Endothelial cell of umbilical vein (primary cell): ENCODE measurements around the gene GATAD2A. TPM values are rescaled to one million over a fixed set of nuclear protein-coding genes. Genes with fewer than 3 reads are reported as not detected.

ENCODE experiments used
- BruUV-seq: library from RNA; stranded (reverse); fragments of 400-500 nt; replicated peaks from 2 replicates; lab custom pipeline; 2021; lab: Mats Ljungman, UMichigan
- CTCF ChIA-PET: fragments of 300-600, 350-600 bp; sonication (Branson Sonifier 250); formaldehyde crosslinking; loops from one replicate; lab custom pipeline; 2021; ENCODE audit warnings: antibody characterized with exemption, inconsistent platforms; lab: Charles Lee
- POLR2A ChIA-PET: fragments of 300-600, 350-600 bp; sonication (Branson Sonifier 250); formaldehyde crosslinking; loops from one replicate; lab custom pipeline; 2021; ENCODE audit warnings: antibody characterized with exemption, inconsistent platforms; lab: Charles Lee
- DNase-seq: peaks from one replicate; pipeline ENCODE4 v3.0.0-alpha.2; 2011; ENCODE audit warnings: low read depth, low spot score
- FAIRE-seq: peaks from 2 replicates; lab custom pipeline; 2011; peaks lifted over from hg19 to GRCh38; lab: Jason Lieb, UNC
- H2AFZ ChIP-seq: 2 replicates; pipeline ENCODE4 v1.6.0; 2012; ENCODE audit warnings: low read depth, low read length, control low read depth, inconsistent platforms
- H3K27ac ChIP-seq: 2 replicates; pipeline ENCODE4 v1.5.1; 2011; ENCODE audit warnings: low read depth, mild to moderate bottlenecking, control low read depth, low read length, moderate library complexity; ENCODE audit not compliant: insufficient read depth
- H3K27me3 ChIP-seq, 2 experiments: 2 replicates each; pipeline versions ENCODE4 v1.6.0 to v1.6.1; 2011; ENCODE audit warnings: low read length in 2 of 2, mixed read lengths in 1 of 2; ENCODE audit not compliant: control insufficient read depth in 2 of 2, insufficient read depth in 2 of 2
- H3K36me3 ChIP-seq, 2 experiments: 2 replicates in 1 of 2; 3 replicates in 1 of 2; pipeline ENCODE4 v1.5.1; 2011; ENCODE audit warnings: low read length in 2 of 2, mild to moderate bottlenecking in 1 of 2, moderate library complexity in 1 of 2; ENCODE audit not compliant: control insufficient read depth in 2 of 2, insufficient read depth in 2 of 2; ENCODE audit errors: extremely low read depth in 1 of 2
- H3K4me1 ChIP-seq: 3 replicates; pipeline ENCODE4 v1.5.1; 2011; ENCODE audit warnings: mild to moderate bottlenecking, low read length; ENCODE audit not compliant: control insufficient read depth, insufficient read depth; ENCODE audit errors: extremely low read depth
- H3K4me2 ChIP-seq: 2 replicates; pipeline ENCODE4 v1.6.1; 2011; ENCODE audit warnings: low read length, control low read depth, mixed read lengths; ENCODE audit not compliant: insufficient read depth
- H3K4me3 ChIP-seq, 3 experiments: fragments of 200-600 bp in 1 of 3; sonication (generic), shearing (Covaris generic) in 1 of 3; replicated peaks in 1 of 3; 2 replicates each; pipeline ENCODE4 v1.5.1; 2011 to 2016; ENCODE audit warnings: control low read depth in 3 of 3, low read length in 3 of 3, mild to moderate bottlenecking in 2 of 3, inconsistent platforms in 1 of 3, low read depth in 1 of 3, moderate library complexity in 1 of 3; ENCODE audit not compliant: insufficient read depth in 1 of 3
- H3K79me2 ChIP-seq: 2 replicates; pipeline ENCODE4 v1.6.0; 2012; ENCODE audit warnings: low read length, inconsistent platforms; ENCODE audit not compliant: control insufficient read depth, insufficient read depth
- H3K9ac ChIP-seq: replicated peaks from 2 replicates; pipeline ENCODE3; 2011; ENCODE audit warnings: low read length, control low read depth; ENCODE audit not compliant: insufficient read depth; ENCODE audit errors: extremely low read depth
- H3K9me1 ChIP-seq: replicated peaks from 3 replicates; pipeline ENCODE4 v1.6.0; 2011; ENCODE audit warnings: mild to moderate bottlenecking, low read length; ENCODE audit not compliant: control insufficient read depth, insufficient read depth; ENCODE audit errors: extremely low read depth
- H3K9me3 ChIP-seq: replicated peaks from 2 replicates; pipeline ENCODE4 v1.5.1; 2012; ENCODE audit warnings: low read length, inconsistent platforms; ENCODE audit not compliant: control insufficient read depth, insufficient read depth
- H4K20me1 ChIP-seq: replicated peaks from 2 replicates; pipeline ENCODE3; 2011; ENCODE audit warnings: mild to moderate bottlenecking, low read length; ENCODE audit not compliant: control insufficient read depth, insufficient read depth; ENCODE audit errors: extremely low read depth
- CTCF ChIP-seq, 2 donors: IDR thresholded peaks; 1 replicate in 1 of 2; 2 replicates in 1 of 2; pipeline ENCODE4 v1.5.1; 2011; ENCODE audit warnings: low read length in 2 of 2, mild to moderate bottlenecking in 2 of 2, moderate library complexity in 2 of 2, control low read depth in 1 of 2, inconsistent platforms in 1 of 2, low read depth in 1 of 2; ENCODE audit not compliant: insufficient read depth in 1 of 2; ENCODE audit errors: extremely low read depth in 1 of 2
- EZH2 ChIP-seq: IDR thresholded peaks from 2 replicates; pipeline ENCODE4 v1.6.1; 2012; ENCODE audit warnings: borderline replicate concordance, low read depth, mild to moderate bottlenecking, moderate library complexity, low read length, inconsistent platforms; ENCODE audit not compliant: severe bottlenecking
- FOS ChIP-seq: IDR thresholded peaks from 2 replicates; pipeline ENCODE4 v1.6.1; 2011; ENCODE audit warnings: mild to moderate bottlenecking, low read length, moderate library complexity, borderline replicate concordance; ENCODE audit not compliant: insufficient read depth
- GATA2 ChIP-seq: IDR thresholded peaks from 2 replicates; pipeline ENCODE4 v1.7.0; 2011; ENCODE audit warnings: low read depth, mild to moderate bottlenecking, moderate library complexity, mixed read lengths, low read length; ENCODE audit not compliant: insufficient read length, insufficient read depth
- JUN ChIP-seq: IDR thresholded peaks from 2 replicates; pipeline ENCODE4 v1.6.1; 2011; ENCODE audit warnings: borderline replicate concordance, low read depth; ENCODE audit not compliant: insufficient read length, insufficient read depth
- MAX ChIP-seq: IDR thresholded peaks from 2 replicates; pipeline ENCODE4 v1.6.1; 2011; ENCODE audit not compliant: insufficient read depth, insufficient read length
- MYC ChIP-seq: IDR thresholded peaks from one replicate; pipeline ENCODE4 v1.6.1; 2011; ENCODE audit warnings: mild to moderate bottlenecking, low read depth, low read length
- POLR2A ChIP-seq: IDR thresholded peaks from 2 replicates; pipeline ENCODE4 v1.6.1; 2012; ENCODE audit warnings: low read depth, mild to moderate bottlenecking, control low read depth, low read length
- POLR2AphosphoS5 ChIP-seq: IDR thresholded peaks from 2 replicates; pipeline ENCODE4 v1.6.1; 2012; ENCODE audit warnings: low read depth, mild to moderate bottlenecking, control low read depth, low read length, moderate library complexity; ENCODE audit not compliant: insufficient read depth
- dilution Hi-C: fragments of 300-500 bp; cut with MboI; formaldehyde crosslinking; loops from one replicate; pipeline ENCODE4 v1.15.0; 2019; ENCODE audit warnings: low sequenced_read_pairs; ENCODE audit not compliant: extremely low pct_ligation_motif_present
- intact Hi-C: fragments of 100-400 bp; cut with micrococcal nuclease; formaldehyde crosslinking; loops from one replicate; pipeline ENCODE4 v1.10.0; 2022
- polyA plus RNA-seq, 4 experiments: library from polyadenylated mRNA; depleted of rRNA in 3 of 4; stranded (reverse) in 3 of 4; unstranded in 1 of 4; fragments of >200 nt; gene quantifications; 2 replicates each; pipeline versions ENCODE4 v1.2.1 to v1.2.3, GENCODE V29; 2011 to 2012; ENCODE audit warnings: missing spikeins in 1 of 4
- total RNA-seq: library from RNA; stranded (reverse); gene quantifications from 2 replicates; pipeline ENCODE4 v1.2.3, GENCODE V29; 2021

Gene GATAD2A
- total and polyA plus RNA-seq, 2 donors (not counting 3 experiments of a cell fraction or from before 2014, with no cell fraction given) = 27.3 to 134 TPM

GRCh38 chr19:19480688-19481087 is 75.2 kb downstream of the GATAD2A start:
- H3K4me3 ChIP-seq = no peak overlapping the region
- ChIA-PET CTCF (interaction anchor here (1.0 to 1.8 kb wide), 3 partner anchors 8 to 69 kb away, joined by 3 to 7 read pairs (median 6); no protein-coding TSS in a partner anchor), POLR2A (no interaction called here)
- H3K9me3 ChIP-seq = no peaks in the 10 kb centered on the region
- peaks cover 0 to 8% of the 10 kb centered on the region in 2 experiments for H3K36me3 ChIP-seq
- DNase-seq (no peak), FAIRE-seq (no peak)
- dilution Hi-C loops = no loop called here
- no TSS peak for BruUV-seq
- no peaks in the 10 kb centered on the region for H4K20me1 ChIP-seq
- no peak overlapping the region for H3K9ac ChIP-seq
- peaks cover 87% of the 10 kb centered on the region for H3K79me2 ChIP-seq
- intact Hi-C loops = loop anchor here (10.0 kb wide), 1 partner anchor 286 kb away; the partner anchor contains the start of genes BORCS8 and RFXANK
- TF ChIP-seq GATA2 = no peak
- no peak for TF ChIP-seq POLR2AphosphoS5
- no peak for TF ChIP-seq MYC
- TF ChIP-seq POLR2A = no peak
- no peak for TF ChIP-seq JUN
- no peak for TF ChIP-seq EZH2
- no peak for TF ChIP-seq MAX
- TF ChIP-seq CTCF (IDR thresholded peaks at IDR 0.05; ENCODE audit: extremely low read depth in 1 of 2, insufficient read depth in 1 of 2, low read depth in 1 of 2, low read length in 2 of 2) = no peak
- no peak for TF ChIP-seq FOS
- no peaks in the 10 kb centered on the region for H3K9me1 ChIP-seq
- H3K27ac ChIP-seq = no peak overlapping the region
- H3K4me1 ChIP-seq = peaks cover 4% of the 10 kb centered on the region
- no peak overlapping the region for H3K4me2 ChIP-seq
- no peaks in the 10 kb centered on the region for H3K27me3 ChIP-seq
- H2AFZ ChIP-seq = no peak overlapping the region
